ENCODE measurements around the gene AATF.

The AATF gene

GRCh38 chr17:36948717-36949460 lies at the start of gene AATF:
TSS of gene AATF (plus strand) at chr17:36948954. CDS start at chr17:36949126, 172 bp downstream.
- DNase-seq (ENCODE audit: low read depth): peak; percentile 87

GRCh38 chr17:36899250-36900159 lies 49.2 kb upstream of the AATF start:
- no peak for DNase-seq (ENCODE audit: low read depth)

- DNase-seq (ENCODE audit: low read depth): no peak
Observed at GRCh38 chr17:36900160-36900512, 48.6 kb upstream of the AATF start.

GRCh38 chr17:36901506-36901905 lies 47.2 kb upstream of the AATF start:
- no peak for DNase-seq (ENCODE audit: low read depth)

GRCh38 chr17:36907407-36907806 lies 41.3 kb upstream of the AATF start:
- no peak for DNase-seq (ENCODE audit: low read depth)

- no peak for DNase-seq (ENCODE audit: low read depth)
Observed at GRCh38 chr17:36910513-36910912, 38.2 kb upstream of the AATF start.

GRCh38 chr17:36911001-36911400 lies 37.8 kb upstream of the AATF start:
- DNase-seq (ENCODE audit: low read depth): no peak

- no peak for DNase-seq (ENCODE audit: low read depth)
Observed at GRCh38 chr17:36913132-36913531, 35.6 kb upstream of the AATF start.

- DNase-seq (ENCODE audit: low read depth): no peak
Observed at GRCh38 chr17:36918211-36918691, 30.5 kb upstream of the AATF start.

GRCh38 chr17:36919407-36919968 lies 29.3 kb upstream of the AATF start:
- no peak for DNase-seq (ENCODE audit: low read depth)

- DNase-seq (ENCODE audit: low read depth): no peak
Observed at GRCh38 chr17:36920032-36921005, 28.4 kb upstream of the AATF start.

GRCh38 chr17:36921095-36921851 lies 27.5 kb upstream of the AATF start:
- no peak for DNase-seq (ENCODE audit: low read depth)

- no peak for DNase-seq (ENCODE audit: low read depth)
Observed at GRCh38 chr17:36922175-36922574, 26.6 kb upstream of the AATF start.

GRCh38 chr17:36923814-36924221 lies 24.9 kb upstream of the AATF start:
- no peak for DNase-seq (ENCODE audit: low read depth)

GRCh38 chr17:36926226-36926625 lies 22.5 kb upstream of the AATF start:
- DNase-seq (ENCODE audit: low read depth): no peak

- DNase-seq (ENCODE audit: low read depth): no peak
Observed at GRCh38 chr17:36926701-36927100, 22.1 kb upstream of the AATF start.

- no peak for DNase-seq (ENCODE audit: low read depth)
Observed at GRCh38 chr17:36928471-36929345, 20.0 kb upstream of the AATF start.

GRCh38 chr17:36929851-36930582 lies 18.7 kb upstream of the AATF start:
- no peak for DNase-seq (ENCODE audit: low read depth)

- DNase-seq (ENCODE audit: low read depth): no peak
Observed at GRCh38 chr17:36930583-36930900, 18.2 kb upstream of the AATF start.
